Activated CD4-positive, alpha-beta T cell treated with anti-CD3 and anti-CD28 coated beads, Interleukin-2, amount 50 U/mL, for 48 hours (primary cell): ENCODE results near the gene OGFOD1.
"Not testable (repeated sequence)": the region's sequence is repeated elsewhere in the genome, so short reads cannot be mapped to it uniquely, and the experiment has no call there.

ENCODE experiments used
- DNase-seq, 2 experiments: peaks; one replicate each; pipeline ENCODE4 v3.0.0-alpha.2; 2020

OGFOD1 gene

DNA sequence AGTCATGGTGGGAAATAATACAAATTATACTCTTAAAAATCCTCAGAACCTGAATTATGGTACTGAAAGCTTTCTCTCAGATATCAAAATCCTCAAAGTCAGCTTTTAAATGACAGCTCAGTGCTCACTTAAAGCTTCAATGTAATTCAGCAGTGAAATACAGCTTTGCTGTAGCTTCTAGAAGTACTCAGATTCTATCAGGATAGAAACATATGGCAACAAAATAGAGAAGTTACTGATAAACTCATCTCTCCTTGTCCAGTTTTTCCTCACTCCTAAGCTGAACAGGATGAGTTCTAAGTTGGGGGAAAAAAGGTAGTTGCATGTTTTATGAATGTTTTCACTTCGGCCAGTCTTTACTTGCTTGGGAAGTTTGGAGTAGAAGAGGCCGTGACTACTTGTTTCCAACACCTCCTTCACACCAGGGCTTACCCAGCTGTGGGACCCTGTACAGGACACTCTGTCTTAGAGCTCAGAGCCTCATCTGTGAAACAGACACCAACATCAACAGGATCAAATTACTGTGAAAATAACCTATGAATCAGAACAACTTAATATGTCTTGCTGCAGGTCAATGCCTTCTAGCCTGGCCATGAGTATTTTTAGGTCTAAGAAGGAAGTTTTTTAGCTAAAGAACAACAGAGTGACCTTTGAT, 30.2 kb downstream of the OGFOD1 start:
- DNase-seq, result no peak

DNA sequence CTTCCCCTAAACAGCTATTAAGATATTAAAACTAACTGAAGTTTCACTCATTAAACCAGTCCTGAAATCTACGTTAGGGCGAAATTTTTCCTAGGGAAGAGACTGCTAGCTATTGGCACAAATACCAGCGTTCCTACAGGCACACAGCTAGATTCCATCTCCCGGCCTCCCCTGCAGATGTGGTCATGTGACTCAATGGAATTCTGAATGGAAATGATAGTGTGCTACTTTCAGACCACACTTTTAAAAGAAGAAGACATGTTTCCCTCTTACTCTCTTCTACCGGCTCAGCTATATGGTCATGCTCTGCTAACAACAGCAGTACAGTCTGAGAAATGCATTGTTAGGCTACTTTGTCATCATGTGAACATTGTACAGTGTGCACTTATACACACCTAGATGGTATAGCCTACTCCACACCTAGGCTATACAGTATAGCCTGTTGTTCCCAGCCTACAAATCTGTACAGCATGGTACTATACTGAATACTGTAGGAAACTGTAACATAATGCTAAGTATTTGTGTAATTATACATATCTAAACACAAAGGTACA, 31.4 kb downstream of the OGFOD1 start:
- no peak for DNase-seq

DNA sequence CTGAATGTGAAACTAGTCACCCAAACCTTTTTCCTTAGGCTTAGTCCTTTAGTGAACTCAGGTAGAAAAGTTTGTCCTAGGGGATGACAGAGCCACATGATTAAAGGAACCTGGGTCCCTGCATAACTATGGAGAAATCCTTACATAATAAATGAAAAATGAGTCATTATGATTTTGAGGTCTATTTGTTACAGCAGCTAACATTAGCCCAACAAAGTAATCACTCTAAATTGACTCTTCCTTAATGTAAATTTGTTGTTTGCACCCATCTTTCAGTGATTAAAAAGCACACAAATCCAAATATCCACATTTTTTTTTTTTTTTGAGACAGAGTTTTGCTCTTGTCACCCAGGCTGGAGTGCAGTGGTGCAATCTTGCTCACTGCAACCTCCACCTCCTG, 32.0 kb downstream of the OGFOD1 start:
- DNase-seq, result no peak

DNA sequence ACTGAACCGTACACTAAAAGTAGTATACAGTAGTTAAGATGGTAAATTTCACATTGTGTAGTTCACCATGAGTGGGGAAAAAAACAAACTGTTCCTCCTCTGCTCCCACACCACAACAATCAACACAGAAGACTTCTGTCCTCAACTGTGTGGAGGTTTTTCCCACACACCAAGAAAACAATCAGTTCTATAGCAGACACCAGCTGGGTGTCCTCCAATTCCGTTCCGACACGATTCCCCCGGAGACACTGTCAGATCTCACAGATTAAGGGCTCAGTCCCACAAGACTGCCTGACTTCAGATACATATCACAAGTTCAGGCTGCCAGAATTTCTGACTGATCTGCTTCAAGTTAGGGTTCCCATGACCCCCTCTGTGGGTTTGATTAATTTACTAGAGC, 36.7 kb downstream of the OGFOD1 start:
- DNase-seq, result no peak

DNA sequence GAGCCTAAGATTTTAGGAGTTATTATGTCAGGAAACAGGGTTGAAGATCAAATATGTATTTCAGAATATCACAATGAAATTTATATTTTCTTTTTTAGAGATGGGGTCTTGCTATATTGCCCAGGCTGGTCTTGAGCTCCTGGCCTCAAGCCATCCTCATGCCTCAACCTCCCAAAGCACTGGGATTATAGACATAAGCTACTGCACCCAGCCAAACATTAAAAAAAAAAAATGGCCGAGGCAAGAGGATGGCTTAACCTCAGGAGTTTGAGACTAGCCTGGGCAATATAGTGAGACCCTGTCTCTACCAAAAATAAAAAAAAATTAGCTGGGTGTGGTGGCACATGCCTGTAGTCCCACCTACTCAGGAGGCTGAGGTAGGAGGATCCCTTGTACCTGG, 37.5 kb downstream of the OGFOD1 start:
- DNase-seq, result not testable (repeated sequence)

DNA sequence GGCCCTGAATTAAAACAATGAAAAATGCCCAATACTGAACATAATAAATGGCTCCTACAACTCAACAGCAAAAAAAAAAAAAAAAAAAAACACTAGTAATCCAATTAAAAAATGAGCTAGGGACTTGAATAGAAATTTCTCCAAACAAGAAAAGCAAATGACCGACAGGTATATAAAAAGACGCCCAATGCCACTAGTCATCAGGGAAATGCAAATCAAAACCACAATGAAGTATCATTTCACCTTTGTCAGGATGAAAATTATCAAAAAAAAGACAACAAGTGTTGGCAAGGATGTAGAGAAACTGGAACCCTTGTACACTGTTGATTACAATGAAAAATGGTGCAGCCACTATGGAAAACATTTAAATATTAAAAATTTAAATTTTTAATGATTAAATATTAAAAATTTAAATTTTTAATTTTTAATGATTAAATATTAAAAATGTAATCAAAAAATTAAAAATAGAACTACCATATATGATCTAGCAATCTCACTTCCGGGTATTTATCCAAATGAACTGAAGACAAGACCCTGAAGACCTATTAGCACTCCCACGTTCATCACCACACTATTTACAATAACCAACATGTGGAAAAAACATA, 40.4 kb downstream of the OGFOD1 start:
- no peak for DNase-seq

DNA sequence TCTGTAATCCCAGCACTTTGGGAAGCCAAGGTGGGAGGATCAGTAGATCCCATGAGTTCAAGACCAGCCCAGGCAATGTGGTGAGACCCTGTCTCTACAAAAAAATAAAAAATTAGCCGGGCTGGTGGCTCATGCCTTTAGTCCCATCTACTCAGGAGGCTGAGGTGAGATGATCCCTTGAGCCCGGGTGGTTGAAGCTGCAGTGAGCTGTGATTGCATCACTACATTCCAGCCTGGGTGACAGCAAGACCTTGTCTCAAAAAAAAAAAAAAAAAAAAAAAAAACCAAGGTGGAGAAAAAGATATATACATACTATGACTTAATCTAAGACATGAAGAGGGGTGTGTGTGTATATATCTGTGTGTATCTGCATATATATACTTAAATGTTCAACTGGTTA, 41.8 kb downstream of the OGFOD1 start:
- no peak for DNase-seq

DNA sequence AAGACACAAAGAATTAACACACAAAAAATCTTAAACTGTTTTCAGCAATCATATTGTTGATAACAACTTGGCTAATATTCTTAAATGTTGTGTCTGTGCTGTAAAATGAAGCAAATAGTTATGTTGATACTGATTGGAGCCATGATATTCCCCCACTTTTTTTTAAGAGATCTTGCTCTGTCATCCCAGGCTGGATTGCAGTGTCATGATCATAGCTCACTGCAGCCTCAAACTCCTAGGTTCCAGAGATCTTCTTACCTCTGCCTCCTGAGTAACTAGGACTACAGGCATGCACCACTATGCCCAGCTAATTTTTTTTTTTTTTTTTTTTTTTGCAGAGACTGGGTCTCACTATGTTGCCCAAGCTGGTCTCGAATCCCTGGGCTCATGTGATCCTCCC, 42.5 kb downstream of the OGFOD1 start:
- no peak for DNase-seq

DNA sequence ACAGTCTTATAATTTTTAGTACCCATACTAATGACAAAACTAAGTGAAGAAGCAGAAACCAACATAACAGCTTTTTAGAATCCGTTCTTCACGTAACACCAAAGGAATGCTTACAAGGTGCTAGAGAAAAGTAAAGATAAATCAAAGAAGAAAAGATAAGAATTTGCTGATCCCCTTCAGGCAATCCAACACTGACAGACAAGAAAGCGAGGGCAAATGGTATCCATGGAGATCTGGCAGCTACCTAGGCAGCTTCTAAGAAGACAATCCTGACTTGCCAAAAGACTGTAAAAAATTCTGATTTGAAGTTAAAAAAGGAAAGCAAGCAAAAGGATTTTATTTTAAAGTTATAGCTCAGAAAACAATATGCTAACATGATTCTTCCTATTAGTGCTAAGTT, 53.8 kb downstream of the OGFOD1 start:
- no peak for DNase-seq

DNA sequence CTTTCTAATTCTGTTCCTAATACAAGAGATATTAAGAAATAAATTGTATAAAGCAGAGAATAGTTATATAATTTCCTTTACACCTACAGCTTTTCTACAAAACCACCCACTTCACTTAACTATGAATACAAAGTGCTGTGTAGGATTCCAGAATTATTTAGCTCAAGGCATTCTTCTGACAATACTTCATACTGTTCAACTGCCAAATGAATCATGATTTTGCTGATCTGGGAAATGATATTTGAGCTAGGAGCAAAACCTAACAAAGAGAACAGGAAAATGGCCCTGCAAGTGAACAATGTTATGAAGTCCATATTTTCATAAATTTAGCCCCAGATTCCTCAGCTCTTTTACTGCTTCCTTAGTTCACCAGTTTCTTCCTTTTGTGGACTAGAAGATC, 55.6 kb downstream of the OGFOD1 start:
- no peak for DNase-seq

DNA sequence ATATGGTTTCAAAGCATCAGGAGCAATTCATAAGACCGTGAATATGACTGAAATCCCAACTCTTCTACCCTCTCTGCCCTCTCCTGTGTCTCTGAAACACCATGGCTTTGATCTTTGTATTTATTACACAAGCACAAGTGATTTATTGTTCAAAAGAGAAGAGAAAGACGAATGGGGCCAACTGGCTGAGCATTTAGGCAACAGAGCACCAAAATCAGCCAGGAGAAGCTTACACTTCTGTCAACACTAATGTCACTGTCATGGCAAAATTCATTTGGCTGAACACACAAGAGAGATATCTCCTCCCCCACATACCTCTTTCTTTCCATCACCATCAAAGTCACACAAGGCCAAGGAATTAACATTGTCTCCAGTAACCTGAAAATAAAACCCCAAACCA, 59.2 kb downstream of the OGFOD1 start:
- no peak for DNase-seq

DNA sequence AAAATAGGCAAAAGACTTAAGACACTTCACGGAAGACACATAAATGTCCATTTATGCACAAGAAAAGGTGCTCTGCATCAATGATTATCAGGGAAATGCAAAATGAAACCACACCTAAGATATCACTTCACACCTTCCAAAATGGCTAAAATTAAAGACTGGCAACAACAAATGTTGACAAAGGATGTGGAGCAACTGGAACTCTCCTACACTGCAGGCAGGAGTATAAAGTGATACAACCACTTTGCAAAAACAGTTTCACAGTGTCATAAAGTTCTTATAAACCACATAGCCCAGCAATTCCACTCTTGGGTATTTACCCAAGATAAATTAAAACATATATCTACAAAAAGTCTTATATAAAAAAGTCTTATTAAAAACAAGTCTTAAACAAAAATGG, 60.7 kb downstream of the OGFOD1 start:
- DNase-seq, result no peak

DNA sequence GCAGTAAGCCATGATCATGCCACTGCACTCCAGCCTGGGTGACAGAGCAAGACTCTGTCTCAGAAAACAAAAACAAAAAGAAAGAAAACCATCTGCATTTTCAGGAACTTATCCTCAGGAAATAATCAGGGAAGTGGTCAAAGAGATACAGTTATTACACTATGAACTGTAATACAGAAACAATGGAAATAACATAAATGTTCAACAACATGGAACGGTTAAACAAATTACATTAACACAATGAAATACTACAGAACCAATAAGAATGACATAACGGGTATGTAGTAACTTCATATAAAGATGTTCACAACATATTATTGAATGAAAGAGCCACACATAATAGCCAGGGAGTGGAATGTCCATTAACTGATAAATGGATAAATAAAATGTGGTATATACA, 61.7 kb downstream of the OGFOD1 start:
- DNase-seq, result no peak

DNA sequence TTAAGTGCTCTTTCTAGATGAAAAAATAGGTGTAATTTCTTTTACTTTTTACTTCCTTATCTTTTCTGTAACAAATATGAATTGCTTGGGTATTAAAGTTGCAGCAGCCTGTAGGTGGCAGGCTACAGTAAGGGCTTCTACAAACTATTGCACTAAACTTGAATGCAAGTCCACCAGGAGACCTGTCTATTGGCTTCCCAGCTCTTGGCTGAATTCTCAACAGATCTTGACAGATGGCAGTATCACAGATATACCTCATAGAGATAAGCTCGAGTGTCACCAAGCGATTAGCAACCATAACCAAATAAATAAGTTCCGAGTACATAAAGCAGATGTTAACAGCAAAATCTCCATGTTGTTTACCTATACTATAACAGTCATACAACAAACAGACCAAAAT, 62.6 kb downstream of the OGFOD1 start:
- DNase-seq, result peak; percentile 22 to 35

DNA sequence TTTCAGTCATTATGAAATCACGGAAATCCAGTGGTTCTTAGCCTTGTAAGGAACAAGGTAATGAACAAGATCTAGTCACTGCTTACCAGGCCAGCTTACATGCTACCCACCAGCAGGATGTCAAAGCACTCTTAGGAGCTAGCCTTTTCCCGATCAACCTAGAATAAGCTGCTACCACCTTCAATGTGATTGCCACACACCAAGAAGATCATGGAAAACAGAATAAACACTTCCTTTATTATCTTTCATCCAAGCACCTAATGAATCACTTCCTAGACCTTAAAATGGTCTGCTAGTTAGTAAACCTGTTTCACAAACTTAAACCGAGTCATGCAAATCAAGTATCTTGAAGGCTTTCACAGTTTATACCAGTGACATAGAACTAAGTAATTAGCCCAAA, 63.5 kb downstream of the OGFOD1 start:
- no peak for DNase-seq

DNA sequence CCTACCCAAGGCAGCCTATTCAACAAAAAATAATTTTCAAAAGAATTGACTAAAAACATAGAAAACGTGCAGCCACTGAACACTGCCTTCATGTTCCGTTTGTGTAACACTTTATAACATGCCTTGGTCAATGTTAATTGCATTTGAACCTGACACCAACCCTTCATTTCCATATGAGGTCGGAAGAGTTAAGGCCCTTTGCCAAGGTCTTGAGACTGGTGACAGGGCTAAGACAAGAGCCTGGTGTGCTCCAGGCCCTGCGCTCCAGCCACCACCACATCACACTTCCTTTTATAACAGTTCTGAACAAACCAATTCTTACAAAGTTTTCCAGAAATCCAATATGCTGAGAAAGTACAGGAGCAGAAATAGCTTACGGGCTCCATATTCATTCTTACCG, 64.3 kb downstream of the OGFOD1 start:
- DNase-seq, result no peak

DNA sequence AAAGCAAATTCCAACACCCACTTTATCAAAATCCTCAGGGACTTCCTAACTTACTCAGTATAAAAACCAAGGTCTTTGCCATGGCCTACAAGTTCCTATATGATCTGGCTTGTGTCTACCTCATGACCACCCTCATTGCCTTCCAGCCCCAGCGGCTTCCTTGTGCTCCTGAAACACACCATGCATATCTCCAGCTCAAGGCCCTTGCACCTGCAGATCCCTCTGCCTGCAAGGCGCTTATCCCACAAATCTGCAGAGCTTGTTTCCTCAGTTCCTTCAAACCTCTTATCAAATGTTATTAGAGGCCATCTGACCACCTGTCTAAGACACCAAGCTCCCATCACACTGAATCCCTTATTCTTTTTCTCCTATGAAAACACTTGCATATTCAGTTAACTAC, 65.9 kb downstream of the OGFOD1 start:
- no peak for DNase-seq

DNA sequence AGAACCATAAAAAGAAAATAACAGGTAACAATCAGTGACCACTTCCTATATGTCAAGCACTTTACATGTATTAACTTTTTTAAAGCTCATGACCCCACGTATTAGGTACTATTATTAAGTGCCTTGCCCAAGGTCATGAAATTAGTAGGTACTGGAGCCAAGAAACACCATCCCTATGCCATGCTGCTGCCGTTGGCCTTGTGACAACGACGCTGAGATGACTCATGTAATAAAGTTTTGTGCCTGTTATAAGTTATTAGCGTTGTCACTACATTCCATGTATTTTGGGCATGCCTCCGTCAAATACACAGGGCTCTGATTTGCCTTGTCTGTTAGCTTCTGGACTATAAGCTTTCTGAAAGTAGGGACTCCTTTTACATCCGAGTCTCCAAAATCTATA, 67.1 kb downstream of the OGFOD1 start:
- DNase-seq, result no peak

DNA sequence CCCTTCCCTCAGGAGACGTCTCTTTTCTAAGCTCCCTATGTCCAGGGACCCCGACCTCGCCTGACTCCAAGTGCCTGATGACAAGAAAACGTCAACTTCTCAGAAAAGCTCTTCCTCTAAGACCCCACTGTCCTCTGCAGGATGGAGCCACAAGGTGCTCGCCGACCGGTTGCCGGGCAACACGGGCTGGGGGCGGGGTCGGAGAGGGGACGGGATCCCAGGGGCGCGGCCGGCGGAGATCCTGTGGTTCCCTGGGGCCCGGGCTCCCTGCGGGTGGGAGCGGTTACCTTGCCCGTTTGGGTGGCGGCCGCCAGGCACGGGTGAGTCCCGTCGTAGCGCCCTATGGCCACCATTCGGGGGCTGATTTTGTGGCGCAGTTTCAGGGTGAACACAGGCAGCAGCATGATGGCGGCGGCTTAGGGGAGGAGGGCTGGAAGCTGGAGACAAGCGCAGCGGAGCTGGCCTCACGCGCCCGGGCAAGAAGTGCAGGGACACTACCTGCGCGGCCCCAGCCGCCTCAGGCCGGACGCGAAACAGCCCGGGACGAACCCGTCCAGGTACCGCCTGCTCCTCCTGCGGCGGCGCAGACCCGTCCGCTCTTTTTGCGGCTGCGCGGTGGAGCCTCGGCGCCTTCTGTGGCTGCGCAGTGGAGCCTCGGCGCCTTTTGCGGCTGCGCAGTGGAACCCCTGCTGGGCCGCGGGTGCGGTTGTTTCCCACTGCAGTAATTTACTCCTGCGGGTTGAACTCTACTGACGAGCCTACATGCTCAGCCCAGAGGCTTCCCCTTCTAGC, 68.3 kb downstream of the OGFOD1 start, which contains the start of gene BBS2:
Gene BBS2, minus strand, starts transcription at position 566 of the 792 bp plus-strand sequence. Its CDS starts 162 bp downstream, at position 404.
- DNase-seq, result peak; percentile 91 to 93

DNA sequence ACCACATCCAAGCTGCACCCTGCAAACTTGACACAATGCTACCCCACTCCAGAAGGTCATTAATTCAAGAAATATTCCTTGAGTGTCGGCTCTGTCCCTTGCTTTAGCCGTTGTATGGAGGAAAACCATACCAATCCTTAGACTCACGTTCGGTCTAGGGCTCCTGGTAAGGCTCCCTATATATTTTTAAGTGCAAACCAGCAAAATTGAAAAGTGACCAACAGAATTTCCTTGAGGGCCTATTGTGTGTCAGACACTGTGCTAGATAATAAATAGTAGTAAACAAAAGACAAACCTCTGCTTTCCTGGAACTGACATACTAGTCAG, 68.9 kb downstream of the OGFOD1 start:
- DNase-seq, result no peak

DNA sequence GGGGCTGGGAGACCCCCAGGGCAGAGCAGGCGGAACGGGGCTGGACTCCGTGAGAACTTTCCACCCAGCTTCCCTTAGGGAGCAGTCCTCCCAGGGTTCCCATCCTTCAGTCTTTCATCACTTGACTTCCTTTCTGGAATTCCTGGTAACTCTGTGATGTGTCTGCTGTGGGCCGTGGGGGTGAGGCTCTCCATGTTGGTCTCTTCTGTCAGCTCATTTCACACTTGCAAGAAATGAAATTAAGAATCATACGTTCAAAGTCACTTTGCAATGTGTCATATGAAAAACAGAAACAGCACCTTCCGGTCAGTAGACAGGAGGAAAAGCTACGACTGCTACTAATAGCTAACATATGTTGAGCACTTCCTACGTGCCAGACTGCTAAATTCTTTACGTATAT, 73.9 kb downstream of the OGFOD1 start:
- no peak for DNase-seq
